HG03439 (cell line): ENCODE results near the gene CADM1.

Source experiments
- ATAC-seq: cut with Tn5 transposase; IDR thresholded peaks from one replicate; pipeline ENCODE4 v1.9.1; 2021; ENCODE audit warnings: mild to moderate bottlenecking, moderate library complexity; ENCODE audit not compliant: unreplicated experiment

The CADM1 gene

GRCh38 chr11:115290479-115290878, 213.7 kb downstream of the CADM1 start:
- no peak for ATAC-seq

- ATAC-seq = no peak
These were observed 216.9 kb downstream of the CADM1 start for GRCh38 chr11:115287266-115287665.

GRCh38 chr11:115286614-115287013, 217.6 kb downstream of the CADM1 start:
- no peak for ATAC-seq

DNA sequence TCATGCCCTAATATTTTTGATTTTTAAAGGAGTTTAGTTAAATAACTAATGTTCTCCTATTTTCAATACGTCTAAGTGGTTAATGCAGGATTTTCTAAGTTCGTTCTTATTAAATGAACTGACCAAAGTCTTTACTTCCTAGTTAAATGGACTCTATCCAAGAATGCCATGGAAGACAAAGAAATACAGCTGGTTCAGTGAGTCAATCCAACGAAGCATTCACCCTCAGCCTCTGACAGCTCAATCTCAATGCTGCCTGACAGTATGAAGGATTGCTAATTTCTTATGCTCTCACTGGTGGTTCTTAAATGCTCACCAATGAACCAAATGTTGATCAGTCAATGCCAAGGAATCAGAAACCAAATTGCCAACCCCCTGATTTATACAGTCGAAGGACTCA, 219.4 kb downstream of the CADM1 start:
- no peak for ATAC-seq

DNA sequence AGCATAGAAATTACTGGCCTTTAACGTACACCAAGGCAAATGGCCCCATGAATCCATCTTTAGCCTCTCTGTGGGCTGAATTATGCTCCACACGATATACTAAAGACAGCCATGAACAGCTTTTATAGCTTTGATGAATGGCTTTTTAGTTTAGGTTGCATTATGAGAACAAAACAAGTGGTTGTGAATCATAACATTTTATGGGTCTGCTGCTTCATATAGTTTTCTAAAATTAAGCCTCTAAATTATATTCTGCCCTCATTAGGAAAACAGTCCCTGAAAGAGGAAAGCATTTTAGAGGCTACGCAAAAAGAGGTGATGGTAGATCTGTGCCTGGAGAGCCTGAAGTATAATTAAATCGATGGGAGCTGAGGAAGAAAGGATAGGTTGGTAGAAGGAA, 221.3 kb downstream of the CADM1 start:
- no peak for ATAC-seq

DNA sequence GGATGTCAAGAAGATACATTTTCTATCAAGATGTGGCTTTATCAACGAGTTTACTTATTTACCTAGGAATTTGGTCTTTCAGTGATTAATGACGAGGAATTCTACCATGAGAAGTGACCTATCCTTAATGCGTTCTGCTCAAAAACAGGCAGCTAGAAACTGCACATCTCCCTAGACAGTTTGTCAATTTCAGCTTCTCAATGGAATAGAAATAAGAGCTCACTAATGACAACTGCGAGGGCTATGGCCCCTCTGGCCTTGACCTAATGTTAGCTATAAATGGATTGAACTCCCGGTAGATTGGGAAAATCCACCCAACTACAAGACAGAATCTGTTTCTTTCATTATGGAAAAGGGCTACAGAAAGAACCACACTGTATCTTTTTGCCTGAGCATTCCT, 223.4 kb downstream of the CADM1 start:
- ATAC-seq = no peak

DNA sequence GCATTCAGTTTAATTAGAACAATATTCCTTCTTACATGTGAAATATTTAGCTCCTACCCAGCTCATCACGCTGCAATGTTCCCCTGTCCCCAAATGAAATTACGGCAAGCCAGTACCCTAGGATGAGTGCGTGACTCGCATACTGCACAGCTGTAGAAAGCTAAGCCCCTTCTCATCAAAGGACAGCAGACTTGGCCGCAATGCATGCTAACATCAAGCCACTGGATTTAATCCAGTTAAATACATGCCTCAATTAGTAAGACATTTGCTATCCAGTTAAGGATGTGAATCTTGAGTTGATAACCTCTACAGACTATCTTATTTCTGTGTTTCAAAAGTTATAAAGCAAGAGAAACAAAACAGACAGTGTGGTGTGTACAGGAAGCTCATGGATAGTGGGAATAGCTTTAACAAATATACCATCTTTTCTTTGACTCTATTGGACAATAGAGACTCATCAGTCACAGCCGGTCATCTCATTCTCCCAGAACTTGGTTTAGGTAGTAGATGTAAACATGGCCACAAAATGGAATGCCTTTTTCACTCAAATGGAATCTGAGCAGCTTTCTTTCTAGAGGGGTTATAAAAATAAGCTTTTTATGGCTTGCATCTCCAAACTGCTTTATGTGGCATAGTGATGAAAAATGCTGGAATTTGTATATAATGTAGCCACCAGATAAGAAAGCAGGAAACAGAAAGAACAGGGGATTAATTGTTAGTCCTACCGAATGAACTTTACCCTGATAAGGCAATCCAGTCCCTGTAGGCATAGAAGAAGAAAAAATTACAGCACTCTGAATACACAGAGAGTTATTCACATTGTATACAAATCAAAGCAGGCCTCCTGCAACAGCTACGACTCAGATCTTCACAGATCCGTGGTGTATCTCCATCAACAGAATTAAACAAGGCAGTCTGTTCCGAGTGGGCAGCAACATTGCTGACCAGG, 224.1 kb downstream of the CADM1 start:
- no peak for ATAC-seq

- ATAC-seq = no peak
These were observed 227.4 kb downstream of the CADM1 start for GRCh38 chr11:115276799-115277198.

DNA sequence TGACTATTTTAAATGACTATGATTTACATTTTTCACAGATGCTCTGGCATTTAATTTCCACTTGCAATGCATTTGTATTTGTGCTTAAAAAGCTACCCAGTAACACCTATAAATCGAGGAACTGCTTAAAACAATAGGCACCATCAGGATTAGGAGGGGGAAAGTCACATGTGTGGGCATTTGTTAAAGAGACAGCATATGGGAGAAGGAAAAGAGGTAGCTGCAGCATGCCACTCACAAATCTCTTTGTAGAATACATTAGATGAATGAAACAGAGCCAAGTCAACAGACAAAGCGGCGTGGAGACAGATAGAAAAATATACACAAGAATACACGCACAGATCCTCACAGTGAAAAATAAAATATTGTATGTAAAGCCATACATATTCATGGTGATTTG, 228.0 kb downstream of the CADM1 start:
- ATAC-seq = no peak

- ATAC-seq = no peak
These were observed 229.2 kb downstream of the CADM1 start for GRCh38 chr11:115275045-115275444.

DNA sequence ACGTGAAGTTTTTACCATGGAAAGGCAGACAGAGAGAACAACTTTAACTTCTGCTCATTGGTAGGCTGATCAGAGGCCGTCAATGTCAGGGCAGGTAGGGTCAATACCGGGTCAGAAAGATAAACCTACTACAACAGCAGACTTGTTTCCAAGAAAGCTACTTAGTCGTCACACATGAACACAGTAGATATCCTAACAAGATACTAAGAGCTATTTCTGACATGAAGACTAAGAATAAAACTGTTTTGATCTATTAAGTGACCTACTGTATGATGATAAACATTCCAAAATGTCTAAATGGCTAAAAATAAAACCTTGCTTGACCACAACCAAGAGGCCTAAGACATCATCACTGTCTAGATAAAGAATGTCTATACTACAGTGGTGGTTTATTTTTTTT, 231.3 kb downstream of the CADM1 start:
- ATAC-seq = no peak

DNA sequence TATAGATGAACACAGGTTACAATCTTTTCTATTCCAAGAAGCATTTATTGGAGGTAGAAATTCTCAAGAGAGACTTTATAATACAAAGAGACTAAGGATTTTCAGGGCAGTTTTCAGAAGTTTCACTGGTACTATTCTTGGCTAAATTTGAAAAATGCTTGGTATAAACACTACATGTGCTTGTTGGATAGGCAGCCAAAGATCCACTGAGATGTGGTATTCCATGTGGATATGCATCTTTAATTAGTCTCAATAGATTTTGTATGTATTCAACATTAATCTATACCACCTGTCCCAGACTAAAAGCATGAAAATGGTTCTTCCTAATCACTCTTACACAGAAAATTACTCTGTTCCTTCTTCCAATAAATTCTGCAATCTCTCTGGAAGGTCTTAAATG, 232.6 kb downstream of the CADM1 start:
- ATAC-seq = no peak

DNA sequence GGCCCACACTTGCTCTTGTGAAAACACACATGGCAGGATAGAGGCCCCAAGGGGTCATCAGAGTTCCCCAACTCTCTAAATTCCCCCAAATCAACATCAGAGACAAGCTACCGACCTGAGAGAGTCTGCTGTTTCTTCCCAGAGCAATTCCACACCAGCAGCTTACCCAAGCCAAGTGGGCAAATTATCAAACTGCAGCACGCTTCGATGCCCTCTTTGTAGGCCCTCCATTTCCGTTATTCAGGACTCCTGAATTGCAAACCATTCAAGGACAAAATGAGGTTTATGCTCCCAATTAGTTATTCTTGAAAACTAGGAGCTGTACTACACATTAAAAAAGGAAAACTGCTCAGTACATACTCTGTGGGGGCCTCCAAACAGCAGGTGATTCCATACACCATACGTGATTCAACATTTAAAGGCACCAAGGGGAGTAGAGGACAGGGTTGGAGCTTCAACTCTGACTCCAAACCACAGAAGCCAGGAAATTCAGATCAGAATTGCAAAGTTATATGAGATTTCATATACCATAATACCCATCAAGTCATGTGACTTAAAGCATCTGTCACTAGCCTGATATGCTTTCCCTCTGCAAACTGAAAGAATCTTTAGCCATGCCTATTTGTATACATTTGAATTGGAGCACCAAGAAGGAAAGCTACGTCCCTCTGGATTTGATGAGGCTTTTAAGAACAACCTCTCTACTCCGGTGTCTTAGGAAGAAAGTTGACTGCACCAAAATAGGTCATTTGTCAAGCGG, 234.8 kb downstream of the CADM1 start:
- no peak for ATAC-seq

GRCh38 chr11:115267871-115268270, 236.3 kb downstream of the CADM1 start:
- no peak for ATAC-seq

DNA sequence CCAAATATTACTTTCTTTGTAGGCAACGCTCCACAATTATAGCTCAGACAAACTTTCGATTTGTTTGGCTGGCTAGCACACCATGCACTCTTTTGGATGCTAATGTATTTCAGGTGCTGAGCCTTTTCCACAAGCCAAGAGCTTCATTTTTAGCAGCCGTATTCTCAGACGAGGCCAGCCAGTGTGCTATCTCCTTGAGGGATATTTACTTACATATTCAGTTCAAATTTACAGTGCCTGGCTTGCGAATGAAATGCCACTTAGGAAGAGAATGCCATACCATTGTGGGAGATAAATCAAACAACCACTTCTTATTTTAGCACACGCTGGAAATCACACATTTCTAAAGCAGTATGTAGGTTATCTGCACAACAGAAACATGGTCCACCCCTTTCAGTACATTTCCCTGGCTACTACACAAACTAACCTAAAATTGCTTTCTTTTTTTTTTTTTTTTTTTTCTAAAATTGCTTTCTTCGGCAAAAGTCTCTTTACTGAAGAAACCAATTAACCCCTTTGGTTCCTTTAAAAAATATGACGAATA, 236.9 kb downstream of the CADM1 start:
- no peak for ATAC-seq

GRCh38 chr11:115266066-115266639, 238.1 kb downstream of the CADM1 start:
- no peak for ATAC-seq

DNA sequence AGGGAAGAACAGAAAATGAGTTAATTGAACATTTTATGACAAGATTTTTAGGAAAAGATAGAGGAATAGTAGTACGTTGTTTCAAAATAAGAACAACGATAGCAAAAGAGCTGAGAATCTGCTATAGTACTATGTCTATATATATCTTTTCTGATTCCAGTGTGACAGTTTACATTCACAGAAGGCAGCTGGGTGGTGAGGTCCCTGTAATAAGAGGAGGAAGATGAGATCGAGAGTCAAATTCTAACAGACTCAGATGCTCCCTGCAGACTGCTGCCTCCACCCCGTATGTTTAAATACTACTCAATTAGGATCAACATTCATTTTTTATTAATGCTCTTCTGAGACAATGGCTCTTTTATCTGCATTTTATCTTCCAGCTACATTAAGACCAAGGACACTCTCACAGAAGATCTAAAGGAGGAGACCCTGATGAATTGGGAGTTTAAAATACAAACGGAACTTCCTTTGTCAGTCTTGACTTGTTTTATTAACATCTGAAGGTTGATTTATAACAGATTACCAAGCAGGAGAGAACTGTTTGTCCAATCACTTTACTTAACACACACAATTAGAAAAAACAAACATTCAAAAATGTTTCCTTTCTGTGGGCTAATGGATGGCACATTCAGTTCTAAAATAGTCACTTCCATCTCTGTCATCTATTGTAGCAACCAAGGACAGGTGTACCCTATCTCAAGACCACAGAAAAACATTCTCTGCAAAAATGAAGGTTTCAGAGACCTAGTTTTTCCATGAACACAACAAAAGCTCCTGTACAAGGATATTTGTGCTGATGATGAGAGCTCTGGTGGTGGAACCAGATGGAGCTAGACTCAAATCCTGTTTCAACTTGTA, 240.2 kb downstream of the CADM1 start:
- no peak for ATAC-seq

DNA sequence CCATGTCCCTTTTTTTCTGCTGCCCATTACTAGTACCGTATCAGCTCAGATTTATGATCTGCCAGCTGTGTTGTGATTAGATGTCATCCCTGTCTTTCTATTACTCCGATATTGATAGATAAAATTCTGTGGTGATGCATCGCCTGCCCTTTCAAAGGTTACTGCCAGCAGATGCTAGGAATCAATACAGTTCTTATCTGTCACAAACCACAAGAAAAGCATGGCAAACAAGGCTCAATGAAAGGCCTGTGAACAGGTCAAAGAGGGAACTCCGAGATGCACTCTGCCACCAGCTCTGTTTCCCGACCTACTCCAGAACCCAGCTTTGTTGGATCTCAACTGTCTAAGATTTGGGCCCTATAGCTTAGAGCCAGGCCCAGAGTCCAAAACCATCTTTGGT, 246.0 kb downstream of the CADM1 start:
- ATAC-seq = no peak

GRCh38 chr11:115257678-115258077, 246.5 kb downstream of the CADM1 start:
- ATAC-seq = no peak

- no peak for ATAC-seq
These were observed 246.9 kb downstream of the CADM1 start for GRCh38 chr11:115257270-115257669.
